Lung (tissue), 12 donors: ENCODE data around the gene KRT1. TPM values are rescaled to one million over a fixed set of nuclear protein-coding genes. Genes with fewer than 3 reads are reported as not detected.

ENCODE experiments used
- ATAC-seq: fragments of 200-7000 bp; cut with Tn5 transposase; one replicate; pipeline ENCODE4 v1.9.1; 2020; ENCODE audit warnings: moderate number of reproducible peaks; ENCODE audit not compliant: insufficient read depth, low FRiP score
- DNase-seq, 3 donors: peaks; one replicate each; pipeline ENCODE4 v3.0.0-alpha.2; 2013 to 2017
- H3K27ac ChIP-seq, 2 donors: one replicate each; pipeline ENCODE4 v1.5.1; 2013; ENCODE audit warnings: mild to moderate bottlenecking in 2 of 2, moderate library complexity in 2 of 2, control low read depth in 1 of 2, inconsistent platforms in 1 of 2, low read depth in 1 of 2, low read length in 1 of 2
- H3K27me3 ChIP-seq, 3 donors: one replicate each; pipeline ENCODE4 v1.5.1; 2013; ENCODE audit warnings: low read length in 2 of 3; ENCODE audit not compliant: control insufficient read depth in 3 of 3, insufficient read depth in 3 of 3
- H3K36me3 ChIP-seq, 4 donors: one replicate each; pipeline ENCODE4 v1.5.1; 2013; ENCODE audit warnings: low read length in 4 of 4, mild to moderate bottlenecking in 1 of 4, moderate library complexity in 1 of 4; ENCODE audit not compliant: control insufficient read depth in 4 of 4, insufficient read depth in 4 of 4
- H3K4me1 ChIP-seq, 5 donors: one replicate each; pipeline ENCODE4 v1.5.1; 2013; ENCODE audit warnings: low read length in 5 of 5, mild to moderate bottlenecking in 2 of 5, moderate library complexity in 1 of 5; ENCODE audit not compliant: control insufficient read depth in 5 of 5, insufficient read depth in 5 of 5
- H3K4me3 ChIP-seq: one replicate; pipeline ENCODE4 v1.5.1; 2013; ENCODE audit warnings: mild to moderate bottlenecking, control low read depth, moderate library complexity
- H3K9ac ChIP-seq, 2 donors: one replicate each; pipeline ENCODE4 v1.5.1; 2013; ENCODE audit warnings: low read length in 2 of 2, control low read depth in 1 of 2; ENCODE audit not compliant: insufficient read depth in 1 of 2
- H3K9me3 ChIP-seq, 4 donors: one replicate each; pipeline ENCODE4 v1.5.1; 2013; ENCODE audit warnings: low read length in 3 of 4, mild to moderate bottlenecking in 1 of 4, moderate library complexity in 1 of 4; ENCODE audit not compliant: control insufficient read depth in 4 of 4, insufficient read depth in 3 of 4
- CTCF ChIP-seq: IDR thresholded peaks from 2 replicates; pipeline ENCODE4 v1.5.1; 2012; ENCODE audit warnings: mild to moderate bottlenecking; ENCODE audit errors: control extremely low read depth, extremely low read depth
- WGBS, 2 donors: extraction: QIAGEN DNeasy Blood & Tissue Kit; methylation state at CpG; one replicate each; pipeline ENCODE4 v1.1.7; 2013; 5-methylcytosine and 5-hydroxymethylcytosine counted together
- polyA plus RNA-seq, 2 donors: library from polyadenylated mRNA; stranded (reverse); fragments of 200-250 nt; gene quantifications; one replicate each; pipeline ENCODE4 v1.2.1, GENCODE V29; 2013
- total RNA-seq, 2 donors: library from RNA; depleted of rRNA in 1 of 2; stranded (reverse); fragments of >200 nt in 1 of 2; gene quantifications; one replicate each; pipeline ENCODE4 v1.2.1, GENCODE V29; 2014 to 2021
- donor health status: control.
- donor health status: control.
- donor health status: Bipolar disorder and iron deficiency.
- donor health status: healthy.
- donor health status: DM: yes; HTN: yes; CAD: no.

Gene KRT1
- total and polyA plus RNA-seq, 4 donors: 0.09 to 0.82 TPM; not detected in 2

- ATAC-seq: no peak
- Histone ChIP-seq H3K27ac (no peak overlapping the region), H3K9me3 (no peaks in the 10 kb centered on the region)
Observed at GRCh38 chr12:52657250-52657902, 22.8 kb downstream of the KRT1 start.

DNA sequence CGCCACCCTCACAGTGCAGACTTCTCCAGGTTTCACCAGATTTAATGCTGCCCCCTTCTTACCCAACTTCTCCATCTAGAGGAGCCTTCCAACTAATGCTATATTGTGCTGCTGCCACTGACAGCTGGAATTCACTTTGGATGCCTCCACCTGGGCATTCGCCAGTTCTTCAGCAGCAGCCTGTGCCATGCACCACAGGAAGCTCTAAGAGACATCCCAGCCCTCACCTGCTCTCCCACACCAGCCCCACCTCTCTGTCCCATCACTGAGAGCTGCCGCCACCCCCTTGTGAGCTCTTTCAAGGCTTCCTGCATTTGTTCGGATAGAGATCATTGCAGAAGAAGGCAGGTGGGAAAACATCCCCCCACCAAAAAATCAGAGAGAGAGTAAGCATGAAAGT, 23.6 kb downstream of the KRT1 start:
- DNase-seq (no peak), ATAC-seq (no peak)
- H3K27me3 ChIP-seq: no peaks in the 10 kb centered on the region
- WGBS, 2 donors: 84 to 88% methylated on average over 4 of the region's 4 CpGs
- no peak overlapping the region for H3K4me3 ChIP-seq
- peaks cover 0 to 9% (median 0%) of the 10 kb centered on the region in 5 donors for H3K4me1 ChIP-seq
- no peaks in the 10 kb centered on the region for H3K36me3 ChIP-seq
- no peak for TF ChIP-seq CTCF
- H3K9me3 ChIP-seq: no peaks in the 10 kb centered on the region
- H3K9ac ChIP-seq: no peak overlapping the region
- no peak overlapping the region for H3K27ac ChIP-seq

More at GRCh38 chr12:52657250-52657902, 22.8 kb downstream of the KRT1 start:
- Histone ChIP-seq H3K27me3 (no peaks in the 10 kb centered on the region), H3K36me3 (no peaks in the 10 kb centered on the region), H3K4me3 (no peak overlapping the region), H3K4me1 (peaks cover 0 to 9% (median 0%) of the 10 kb centered on the region in 5 donors), H3K9ac (no peak overlapping the region)
- TF ChIP-seq CTCF: no peak
- no peak for DNase-seq
- WGBS, 2 donors: 79 to 96% methylated on average over 6 of the region's 6 CpGs

GRCh38 chr12:52655720-52656124, 24.5 kb downstream of the KRT1 start:
- no peaks in the 10 kb centered on the region for H3K27me3 ChIP-seq
- WGBS, 2 donors: 52 to 74% methylated on average over 8 of the region's 8 CpGs

More at GRCh38 chr12:52655720-52656124, 24.5 kb downstream of the KRT1 start:
- Histone ChIP-seq H3K9me3 (no peaks in the 10 kb centered on the region), H3K4me3 (no peak overlapping the region), H3K36me3 (no peaks in the 10 kb centered on the region), H3K4me1 (peaks cover 0 to 9% (median 0%) of the 10 kb centered on the region in 5 donors), H3K9ac (no peak overlapping the region), H3K27ac (no peak overlapping the region)
- DNase-seq (peak; percentile 36 to 75 (median 67)), ATAC-seq (no peak)
- no peak for TF ChIP-seq CTCF
